Measurements from ENCODE around the gene MUS81.

- TF ChIP-seq CTCF (conservative IDR thresholded peaks at IDR 0.05) (no peak), ZFX (IDR thresholded peaks at IDR 0.05) (no peak)
Observed at GRCh38 chr11:65896034-65896999, 36.1 kb downstream of the MUS81 start.
